GM12878 (cell line): Measurements from ENCODE around the gene FAM171A1. TPM values are rescaled to one million over a fixed set of nuclear protein-coding genes. Genes with fewer than 3 reads are reported as not detected.

Experiments used
- ATAC-seq: fragments of 200-7000 bp; cut with Tn5 transposase; 3 replicates; pipeline ENCODE4 v1.9.1; 2020; ENCODE audit warnings: mild to moderate bottlenecking, moderate library complexity
- BruUV-seq: library from RNA; stranded (reverse); fragments of 400-500 nt; replicated peaks from 2 replicates; lab custom pipeline; 2021; lab: Mats Ljungman, UMichigan
- CTCF ChIA-PET: fragments of 300-600 bp; sonication (Branson Sonifier 250); formaldehyde crosslinking; extraction: SDS; loops from one replicate; lab custom pipeline; 2021; ENCODE audit warnings: inconsistent platforms; lab: Yijun Ruan, JAX
- POLR2A ChIA-PET: fragments of 350-600 bp; formaldehyde crosslinking; extraction: SDS; loops from one replicate; lab custom pipeline; 2021; ENCODE audit warnings: inconsistent platforms; lab: Charles Lee
- RAD21 ChIA-PET: fragments of 300-600 bp; sonication (Branson Sonifier 250); formaldehyde crosslinking; loops from one replicate; lab custom pipeline; 2023; ENCODE audit warnings: antibody characterized with exemption; ENCODE audit not compliant: unreplicated experiment; lab: Charles Lee
- SMC1A ChIA-PET: fragments of 300-600 bp; sonication (Branson Sonifier 250); formaldehyde crosslinking; loops from one replicate; lab custom pipeline; 2023; ENCODE audit not compliant: unreplicated experiment, uncharacterized antibody; lab: Charles Lee
- DNase-seq: peaks from one replicate; pipeline ENCODE4 v3.0.0-alpha.2; 2011; ENCODE audit warnings: low read depth, low spot score
- FAIRE-seq: peaks from 3 replicates; lab custom pipeline; 2011; peaks lifted over from hg19 to GRCh38; lab: Jason Lieb, UNC
- H2AFZ ChIP-seq: 2 replicates; pipeline ENCODE4 v1.6.0; 2011; ENCODE audit warnings: low read depth, low read length, control low read depth; ENCODE audit not compliant: control insufficient read depth
- H3K27ac ChIP-seq: 2 replicates; pipeline ENCODE4 v1.5.1; 2011; ENCODE audit warnings: control low read depth; ENCODE audit not compliant: control insufficient read depth, insufficient read depth
- H3K27me3 ChIP-seq, 2 experiments: replicated peaks in 1 of 2; 2 replicates each; pipeline versions ENCODE4 v1.6.0 to v1.6.1; 2011; ENCODE audit warnings: low read length in 1 of 2; ENCODE audit not compliant: control insufficient read depth in 2 of 2, insufficient read depth in 2 of 2
- H3K36me3 ChIP-seq, 2 experiments: 2 replicates each; pipeline ENCODE4 v1.5.1; 2011; ENCODE audit warnings: low read length in 1 of 2; ENCODE audit not compliant: control insufficient read depth in 2 of 2, insufficient read depth in 2 of 2
- H3K4me1 ChIP-seq: 2 replicates; pipeline ENCODE4 v1.6.1; 2011; ENCODE audit warnings: mild to moderate bottlenecking, low read length, moderate library complexity, mixed read lengths; ENCODE audit not compliant: control insufficient read depth, insufficient read depth
- H3K4me2 ChIP-seq: 2 replicates; pipeline ENCODE4 v1.6.0; 2011; ENCODE audit warnings: control low read depth; ENCODE audit not compliant: control insufficient read depth, insufficient read depth
- H3K4me3 ChIP-seq: fragments of 200-600 bp; sonication (generic); 2 replicates; pipeline ENCODE4 v1.5.1; 2016
- H3K79me2 ChIP-seq: 2 replicates; pipeline ENCODE4 v1.6.0; 2011; ENCODE audit warnings: low read length; ENCODE audit not compliant: control insufficient read depth, insufficient read depth
- H3K9ac ChIP-seq: 2 replicates; pipeline ENCODE4 v1.8.0; 2011; ENCODE audit warnings: low read length, control low read depth, mixed read lengths; ENCODE audit not compliant: control insufficient read depth, insufficient read depth
- H3K9me3 ChIP-seq: replicated peaks from 3 replicates; pipeline ENCODE4 v1.5.1; 2011; ENCODE audit warnings: mild to moderate bottlenecking, low read length; ENCODE audit not compliant: control insufficient read depth, insufficient read depth
- H4K20me1 ChIP-seq: 2 replicates; pipeline ENCODE4 v1.6.0; 2011; ENCODE audit not compliant: control insufficient read depth, insufficient read depth
- CBX3 ChIP-seq: fragments of 200-600 bp; sonication (generic); IDR thresholded peaks from 2 replicates; pipeline ENCODE4 v1.6.1; 2016; ENCODE audit warnings: low read depth, borderline replicate concordance
- WGBS: methylation state at CpG from one replicate; pipeline ENCODE4 v1.1.6; 2016; ENCODE audit warnings: low lambda C conversion rate; ENCODE audit not compliant: insufficient replicate concordance, insufficient coverage; ENCODE audit errors: missing lambda C conversion rate; 5-methylcytosine and 5-hydroxymethylcytosine counted together
- in situ Hi-C: fragments of 300-500 bp; cut with MboI; formaldehyde crosslinking; loops from 9 replicates; pipeline ENCODE4 v1.14.3; 2018; ENCODE audit warnings: mixed read lengths
- intact Hi-C: fragments of 100-400 bp; cut with micrococcal nuclease; formaldehyde crosslinking; loops from one replicate; pipeline ENCODE4 v1.14.2; 2022; ENCODE audit not compliant: unreplicated experiment
- polyA plus RNA-seq, 11 experiments: library from polyadenylated mRNA; depleted of rRNA in 4 of 11; unstranded in 6 of 11; stranded (reverse) in 5 of 11; fragments of >200 nt; fragmentation: Nextera tagmentation in 4 of 11; fragmentation: Illumina TruSeq in 1 of 11; extraction: Ambion mirVana in 4 of 11; extraction: Trizol in 1 of 11; gene quantifications; 1 replicate in 1 of 11; 2 replicates in 10 of 11; pipeline versions ENCODE4 v1.2.1 to v1.2.3, GENCODE V29; 2011 to 2016; ENCODE audit warnings: inconsistent platforms in 2 of 11, missing spikeins in 2 of 11, low read depth in 1 of 11
- total RNA-seq, 4 experiments: library from RNA; depleted of rRNA in 3 of 4; stranded (reverse); fragments of >200 nt in 3 of 4; fragmentation: Illumina TruSeq in 1 of 4; extraction: Trizol in 1 of 4; gene quantifications; 2 replicates each; pipeline versions ENCODE4 v1.2.1 to v1.2.3, GENCODE V29; 2013 to 2021
- TF ChIP-seq, protein P1 (sequence below): fragments of 150-350 bp; IDR thresholded peaks from 2 replicates; pipeline ENCODE4 v1.6.1; 2016; ENCODE audit warnings: low read depth, low read length
- TF ChIP-seq, protein P2 (sequence below): fragments of 450-650 bp; formaldehyde crosslinking; IDR thresholded peaks from 2 replicates; pipeline ENCODE4 v1.5.0; 2022; ENCODE audit warnings: mild to moderate bottlenecking, missing genetic modification characterization

FAM171A1 gene
- total and polyA plus RNA-seq, 10 of the 15 experiments (the other 5 are each of a cell fraction or from before 2014, with no cell fraction given): 0.05 to 0.28 (median 0.10) TPM; not detected in 1

DNA sequence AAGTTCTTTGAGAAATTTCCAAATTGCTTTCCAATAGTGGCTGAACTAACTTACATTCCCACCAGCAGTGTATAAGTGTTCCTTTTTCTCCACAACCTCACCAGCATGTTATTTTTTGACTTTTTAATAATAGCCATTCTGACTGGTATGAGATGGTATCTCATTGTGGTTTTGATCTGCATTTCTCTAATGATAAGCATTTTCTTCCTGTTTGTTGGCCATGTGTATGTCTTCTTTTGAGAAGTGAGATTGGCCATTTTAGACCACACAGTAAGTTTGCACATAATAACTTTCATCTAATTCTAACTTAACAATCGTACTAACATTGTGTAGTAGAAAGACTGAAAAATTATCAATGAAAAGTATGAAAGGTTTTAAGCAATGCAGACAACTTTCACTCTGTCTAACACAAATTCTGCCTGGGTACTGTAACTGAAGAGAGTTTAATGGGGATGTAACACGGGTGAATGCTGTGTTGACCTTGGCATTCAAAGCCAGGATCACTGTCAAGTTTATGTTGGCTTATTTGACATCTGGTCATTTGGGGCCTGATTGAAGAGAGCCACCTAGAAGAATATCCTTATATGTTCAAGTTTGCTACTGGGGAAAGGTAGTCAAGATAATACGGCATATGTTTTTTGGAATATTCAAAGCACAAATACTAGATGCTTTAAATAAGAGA lies 50.4 kb downstream of the FAM171A1 start:
- in situ Hi-C loops (no loop called here), intact Hi-C loops (no loop called here)
- Histone ChIP-seq H3K9me3 (no peaks in the 10 kb centered on the region; the same call in 2 of the 3 replicates), H4K20me1 (no peaks in the 10 kb centered on the region), H3K27ac (no peak overlapping the region), H3K4me3 (no peak overlapping the region), H3K4me2 (no peak overlapping the region), H2AFZ (no peak overlapping the region), H3K9ac (no peak overlapping the region), H3K36me3 (no peaks in the 10 kb centered on the region), H3K4me1 (no peaks in the 10 kb centered on the region), H3K27me3 (no peaks in the 10 kb centered on the region), H3K79me2 (no peaks in the 10 kb centered on the region)
- ChIA-PET RAD21 (no interaction called here), CTCF (no interaction called here), SMC1A (no interaction called here), POLR2A (no interaction called here)
- TF ChIP-seq CBX3: no peak
- TF ChIP-seq, protein P1, sequence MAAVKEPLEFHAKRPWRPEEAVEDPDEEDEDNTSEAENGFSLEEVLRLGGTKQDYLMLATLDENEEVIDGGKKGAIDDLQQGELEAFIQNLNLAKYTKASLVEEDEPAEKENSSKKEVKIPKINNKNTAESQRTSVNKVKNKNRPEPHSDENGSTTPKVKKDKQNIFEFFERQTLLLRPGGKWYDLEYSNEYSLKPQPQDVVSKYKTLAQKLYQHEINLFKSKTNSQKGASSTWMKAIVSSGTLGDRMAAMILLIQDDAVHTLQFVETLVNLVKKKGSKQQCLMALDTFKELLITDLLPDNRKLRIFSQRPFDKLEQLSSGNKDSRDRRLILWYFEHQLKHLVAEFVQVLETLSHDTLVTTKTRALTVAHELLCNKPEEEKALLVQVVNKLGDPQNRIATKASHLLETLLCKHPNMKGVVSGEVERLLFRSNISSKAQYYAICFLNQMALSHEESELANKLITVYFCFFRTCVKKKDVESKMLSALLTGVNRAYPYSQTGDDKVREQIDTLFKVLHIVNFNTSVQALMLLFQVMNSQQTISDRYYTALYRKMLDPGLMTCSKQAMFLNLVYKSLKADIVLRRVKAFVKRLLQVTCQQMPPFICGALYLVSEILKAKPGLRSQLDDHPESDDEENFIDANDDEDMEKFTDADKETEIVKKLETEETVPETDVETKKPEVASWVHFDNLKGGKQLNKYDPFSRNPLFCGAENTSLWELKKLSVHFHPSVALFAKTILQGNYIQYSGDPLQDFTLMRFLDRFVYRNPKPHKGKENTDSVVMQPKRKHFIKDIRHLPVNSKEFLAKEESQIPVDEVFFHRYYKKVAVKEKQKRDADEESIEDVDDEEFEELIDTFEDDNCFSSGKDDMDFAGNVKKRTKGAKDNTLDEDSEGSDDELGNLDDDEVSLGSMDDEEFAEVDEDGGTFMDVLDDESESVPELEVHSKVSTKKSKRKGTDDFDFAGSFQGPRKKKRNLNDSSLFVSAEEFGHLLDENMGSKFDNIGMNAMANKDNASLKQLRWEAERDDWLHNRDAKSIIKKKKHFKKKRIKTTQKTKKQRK: no peak
- TF ChIP-seq, protein P2, sequence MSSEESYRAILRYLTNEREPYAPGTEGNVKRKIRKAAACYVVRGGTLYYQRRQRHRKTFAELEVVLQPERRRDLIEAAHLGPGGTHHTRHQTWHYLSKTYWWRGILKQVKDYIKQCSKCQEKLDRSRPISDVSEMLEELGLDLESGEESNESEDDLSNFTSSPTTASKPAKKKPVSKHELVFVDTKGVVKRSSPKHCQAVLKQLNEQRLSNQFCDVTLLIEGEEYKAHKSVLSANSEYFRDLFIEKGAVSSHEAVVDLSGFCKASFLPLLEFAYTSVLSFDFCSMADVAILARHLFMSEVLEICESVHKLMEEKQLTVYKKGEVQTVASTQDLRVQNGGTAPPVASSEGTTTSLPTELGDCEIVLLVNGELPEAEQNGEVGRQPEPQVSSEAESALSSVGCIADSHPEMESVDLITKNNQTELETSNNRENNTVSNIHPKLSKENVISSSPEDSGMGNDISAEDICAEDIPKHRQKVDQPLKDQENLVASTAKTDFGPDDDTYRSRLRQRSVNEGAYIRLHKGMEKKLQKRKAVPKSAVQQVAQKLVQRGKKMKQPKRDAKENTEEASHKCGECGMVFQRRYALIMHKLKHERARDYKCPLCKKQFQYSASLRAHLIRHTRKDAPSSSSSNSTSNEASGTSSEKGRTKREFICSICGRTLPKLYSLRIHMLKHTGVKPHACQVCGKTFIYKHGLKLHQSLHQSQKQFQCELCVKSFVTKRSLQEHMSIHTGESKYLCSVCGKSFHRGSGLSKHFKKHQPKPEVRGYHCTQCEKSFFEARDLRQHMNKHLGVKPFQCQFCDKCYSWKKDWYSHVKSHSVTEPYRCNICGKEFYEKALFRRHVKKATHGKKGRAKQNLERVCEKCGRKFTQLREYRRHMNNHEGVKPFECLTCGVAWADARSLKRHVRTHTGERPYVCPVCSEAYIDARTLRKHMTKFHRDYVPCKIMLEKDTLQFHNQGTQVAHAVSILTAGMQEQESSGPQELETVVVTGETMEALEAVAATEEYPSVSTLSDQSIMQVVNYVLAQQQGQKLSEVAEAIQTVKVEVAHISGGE (CRISPR knock-in tag): no peak
- 57% methylated on average over 3 of the region's 3 CpGs for WGBS
- DNase-seq (no peak), ATAC-seq (no peak), FAIRE-seq (no peak)
- BruUV-seq: no TSS peak
